ENCODE measurements around the gene TRAF1.

DNA sequence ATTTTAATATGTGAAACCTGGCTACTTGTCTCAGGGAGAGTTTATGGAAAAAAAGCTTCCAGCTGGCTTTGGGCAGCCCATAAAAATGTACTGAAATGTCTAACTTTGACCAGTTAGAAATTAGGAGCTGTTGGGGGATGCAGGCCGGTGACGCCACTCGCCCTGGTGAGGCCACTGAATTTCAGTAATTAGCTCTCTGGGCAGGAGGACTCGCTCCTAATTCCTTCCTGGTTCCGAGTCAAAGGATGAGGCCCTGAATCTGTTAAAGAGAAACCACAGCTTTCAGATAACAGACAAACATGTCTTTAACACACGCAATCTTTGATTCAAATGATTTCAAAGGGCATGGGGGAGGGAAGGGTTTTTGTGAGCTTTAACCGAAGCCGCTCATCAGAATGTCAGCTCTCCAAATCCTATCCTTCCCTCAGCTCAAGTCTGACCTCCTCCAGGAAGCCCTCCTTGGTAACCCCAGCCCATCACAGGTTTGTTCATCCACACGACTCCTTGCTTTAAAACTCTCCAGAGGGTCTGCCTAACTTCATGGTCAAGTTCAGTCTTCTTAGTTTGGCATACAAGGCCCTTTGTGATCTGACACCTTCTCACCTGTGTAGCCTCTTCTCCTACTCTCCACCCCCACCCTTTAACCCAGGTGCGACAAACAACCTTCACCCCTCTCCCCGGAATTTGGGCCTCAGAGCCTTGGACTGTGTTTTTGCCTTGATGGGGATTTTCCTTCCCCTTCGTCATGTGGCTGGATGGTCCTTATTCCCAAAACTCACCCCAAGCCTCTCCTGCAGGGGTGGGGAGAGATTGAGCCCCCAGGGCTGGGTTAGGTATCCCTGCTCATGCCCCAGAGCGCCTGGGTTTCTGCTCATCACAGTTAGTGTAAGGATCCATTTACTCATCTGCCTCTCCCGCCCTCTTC is 36.0 kb downstream of the TRAF1 start:
- TF ChIP-seq CTCF (IDR thresholded peaks at IDR 0.05) (no peak), POLR2A (IDR thresholded peaks at IDR 0.05) (no peak), POLR2AphosphoS5 (IDR thresholded peaks at IDR 0.05) (no peak)

Data from breast epithelium (tissue), 3 donors.